Measurements from ENCODE around the gene UBE2I. TPM values are rescaled to one million over a fixed set of nuclear protein-coding genes. Genes with fewer than 3 reads are reported as not detected.

UBE2I gene
- total RNA-seq, 3 donors from 2014 or later, result 79.8 to 101 (median 96.9) TPM

DNA sequence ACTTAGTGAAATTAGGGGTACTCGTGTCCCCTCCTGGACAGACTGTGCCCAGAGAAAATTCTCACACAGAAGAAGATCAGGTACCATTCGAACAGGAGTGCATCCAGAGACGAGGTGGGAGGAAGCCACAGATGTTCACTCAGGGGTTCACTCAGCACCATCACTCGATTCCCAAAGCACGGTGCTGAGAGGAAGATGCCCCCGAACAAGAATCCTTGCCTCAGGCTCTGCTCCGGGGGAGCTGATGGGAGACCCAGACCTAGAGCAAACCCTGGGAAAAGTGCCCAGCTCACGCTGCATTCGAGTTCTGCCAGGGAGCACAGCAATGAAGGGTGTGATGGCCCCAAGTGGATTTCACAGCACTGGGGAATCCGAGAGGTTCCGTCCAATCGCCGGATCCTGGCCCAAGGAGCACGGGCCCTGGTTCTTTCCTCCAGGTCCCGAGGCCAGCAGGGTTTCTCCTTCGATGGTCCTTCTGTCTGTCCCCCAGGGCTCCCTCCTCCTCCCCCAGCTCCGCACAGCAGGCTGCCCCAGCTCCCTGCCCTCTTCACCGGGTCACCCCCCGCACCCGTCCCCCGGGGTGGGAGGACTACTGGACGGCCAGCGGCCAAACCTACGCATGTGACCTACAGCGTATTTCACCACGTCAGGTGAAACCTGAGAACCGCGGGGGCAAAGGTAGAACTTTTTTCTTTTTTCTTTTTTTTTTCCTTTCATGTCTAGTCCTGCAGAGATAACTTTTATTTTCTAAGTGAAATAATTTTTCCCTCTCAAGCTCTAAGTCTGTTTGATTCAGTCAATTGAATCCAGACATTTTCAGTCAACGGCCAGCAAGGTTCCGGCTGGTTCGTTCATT, 10.2 kb upstream of the UBE2I start:
- Histone ChIP-seq H3K4me3 (no peak overlapping the region), H3K36me3 (ENCODE audit: low read depth) (no peaks in the 10 kb centered on the region), H3K4me1 (ENCODE audit: low read depth) (peaks cover 24% of the 10 kb centered on the region), H3K9me3 (no peaks in the 10 kb centered on the region)
- intact Hi-C loops (cut with DNase I, micrococcal nuclease), result no loop called here
- TF ChIP-seq, protein P1, sequence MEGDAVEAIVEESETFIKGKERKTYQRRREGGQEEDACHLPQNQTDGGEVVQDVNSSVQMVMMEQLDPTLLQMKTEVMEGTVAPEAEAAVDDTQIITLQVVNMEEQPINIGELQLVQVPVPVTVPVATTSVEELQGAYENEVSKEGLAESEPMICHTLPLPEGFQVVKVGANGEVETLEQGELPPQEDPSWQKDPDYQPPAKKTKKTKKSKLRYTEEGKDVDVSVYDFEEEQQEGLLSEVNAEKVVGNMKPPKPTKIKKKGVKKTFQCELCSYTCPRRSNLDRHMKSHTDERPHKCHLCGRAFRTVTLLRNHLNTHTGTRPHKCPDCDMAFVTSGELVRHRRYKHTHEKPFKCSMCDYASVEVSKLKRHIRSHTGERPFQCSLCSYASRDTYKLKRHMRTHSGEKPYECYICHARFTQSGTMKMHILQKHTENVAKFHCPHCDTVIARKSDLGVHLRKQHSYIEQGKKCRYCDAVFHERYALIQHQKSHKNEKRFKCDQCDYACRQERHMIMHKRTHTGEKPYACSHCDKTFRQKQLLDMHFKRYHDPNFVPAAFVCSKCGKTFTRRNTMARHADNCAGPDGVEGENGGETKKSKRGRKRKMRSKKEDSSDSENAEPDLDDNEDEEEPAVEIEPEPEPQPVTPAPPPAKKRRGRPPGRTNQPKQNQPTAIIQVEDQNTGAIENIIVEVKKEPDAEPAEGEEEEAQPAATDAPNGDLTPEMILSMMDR (IDR thresholded peaks at IDR 0.05), result no peak
- DNase-seq (peak in 2 of 3 donors; percentile 47 to 65), ATAC-seq (peak; percentile 13)

DNA sequence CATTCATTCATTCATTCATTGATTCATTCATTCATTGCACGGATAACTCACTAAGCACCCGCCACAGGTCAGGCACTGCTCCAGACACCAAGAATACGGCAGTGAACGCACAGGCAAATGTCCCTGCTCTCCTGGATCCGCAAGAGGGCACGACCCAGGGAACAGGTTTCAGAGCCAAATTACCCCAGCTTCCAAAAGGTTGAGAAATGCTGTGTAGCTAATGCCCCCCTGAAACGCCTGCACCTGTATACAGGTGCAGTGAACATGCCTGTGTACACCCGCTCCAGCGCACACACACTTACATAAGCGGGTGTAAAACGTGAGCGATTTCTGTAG, 9.6 kb upstream of the UBE2I start:
- ATAC-seq (no peak), DNase-seq (peak in 1 of 3 donors; percentile 27)
- intact Hi-C loops (cut with DNase I, micrococcal nuclease), result no loop called here
- H3K4me3 ChIP-seq, result no peak overlapping the region
- TF ChIP-seq, protein P1 (IDR thresholded peaks at IDR 0.05), result no peak
- H3K36me3 ChIP-seq (ENCODE audit: low read depth), result no peaks in the 10 kb centered on the region
- no peaks in the 10 kb centered on the region for H3K9me3 ChIP-seq
- peaks cover 24% of the 10 kb centered on the region for H3K4me1 ChIP-seq (ENCODE audit: low read depth)

DNA sequence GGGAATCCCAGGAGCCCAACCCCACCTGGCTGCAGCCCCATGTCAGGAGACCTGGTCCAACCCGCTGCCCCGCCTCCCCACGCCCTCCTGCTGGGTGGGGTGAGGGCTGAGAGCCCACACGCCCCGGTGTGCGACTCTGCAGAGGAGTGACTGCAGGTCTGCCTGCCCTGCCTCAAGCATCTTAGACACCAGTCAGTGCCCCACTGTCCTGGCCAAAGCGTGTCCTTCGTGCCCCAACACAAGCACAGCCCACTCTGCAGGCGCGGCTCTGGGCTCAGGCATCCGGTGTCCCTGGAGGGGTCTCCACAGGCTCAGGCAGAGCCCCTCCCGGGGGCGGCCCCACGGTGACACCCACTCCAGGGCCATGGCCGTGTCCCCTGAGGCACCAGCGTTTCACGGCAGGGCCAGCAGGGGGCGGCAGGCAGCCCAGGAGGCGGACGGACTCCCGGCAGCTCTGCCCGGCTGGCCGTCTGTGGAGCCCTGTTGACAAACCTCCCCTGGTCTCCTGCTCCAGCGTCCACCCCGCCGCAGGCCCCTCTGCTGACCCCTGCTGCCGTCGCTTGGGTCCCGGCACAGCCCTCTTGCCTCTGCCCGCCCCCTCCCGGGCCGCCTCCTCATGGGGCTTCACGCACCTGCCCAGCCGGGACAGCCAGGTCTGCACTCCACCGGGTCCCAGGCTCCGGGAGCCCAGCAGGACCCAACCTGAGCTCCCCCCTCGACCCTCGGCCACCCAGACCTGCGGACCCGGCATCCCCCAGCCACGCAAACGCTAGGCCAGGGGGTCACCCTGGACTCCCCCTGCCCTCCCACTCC, 8.6 kb upstream of the UBE2I start:
- Histone ChIP-seq H3K4me1 (ENCODE audit: low read depth) (peaks cover 24% of the 10 kb centered on the region), H3K4me3 (no peak overlapping the region), H3K9me3 (no peaks in the 10 kb centered on the region), H3K36me3 (ENCODE audit: low read depth) (no peaks in the 10 kb centered on the region)
- DNase-seq, result peak; percentile 81 to 87 (median 82)
- intact Hi-C loops (cut with DNase I, micrococcal nuclease), result no loop called here
- peak; percentile 77 for ATAC-seq
- TF ChIP-seq, protein P1 (IDR thresholded peaks at IDR 0.05), result peak; percentile 95

DNA sequence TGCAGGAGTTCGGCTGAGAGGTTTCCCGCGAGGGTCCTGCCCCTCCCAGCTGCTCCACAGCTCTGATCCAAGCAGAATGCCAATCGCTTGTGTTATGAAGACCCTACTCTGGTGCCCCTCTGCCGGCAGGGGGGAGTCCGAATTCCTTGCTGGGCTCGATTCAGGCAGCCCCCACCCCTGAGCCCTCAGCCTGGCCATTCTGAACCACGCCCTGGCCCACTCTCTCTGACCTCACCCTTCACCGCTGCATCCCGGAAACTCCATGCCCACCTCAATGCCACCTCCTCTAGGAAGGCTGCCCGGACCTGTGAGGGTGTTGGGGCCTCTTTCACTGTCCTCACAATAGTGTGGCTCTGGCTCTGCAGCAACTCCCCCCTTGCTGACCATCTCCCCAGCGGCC, 7.9 kb upstream of the UBE2I start:
- ATAC-seq (no peak), DNase-seq (peak in 1 of 3 donors; percentile 52)
- H3K4me3 ChIP-seq, result no peak overlapping the region
- no peaks in the 10 kb centered on the region for H3K36me3 ChIP-seq (ENCODE audit: low read depth)
- TF ChIP-seq, protein P1 (IDR thresholded peaks at IDR 0.05), result no peak
- peaks cover 24% of the 10 kb centered on the region for H3K4me1 ChIP-seq (ENCODE audit: low read depth)
- intact Hi-C loops (cut with DNase I, micrococcal nuclease), result no loop called here
- H3K9me3 ChIP-seq, result no peaks in the 10 kb centered on the region

DNA sequence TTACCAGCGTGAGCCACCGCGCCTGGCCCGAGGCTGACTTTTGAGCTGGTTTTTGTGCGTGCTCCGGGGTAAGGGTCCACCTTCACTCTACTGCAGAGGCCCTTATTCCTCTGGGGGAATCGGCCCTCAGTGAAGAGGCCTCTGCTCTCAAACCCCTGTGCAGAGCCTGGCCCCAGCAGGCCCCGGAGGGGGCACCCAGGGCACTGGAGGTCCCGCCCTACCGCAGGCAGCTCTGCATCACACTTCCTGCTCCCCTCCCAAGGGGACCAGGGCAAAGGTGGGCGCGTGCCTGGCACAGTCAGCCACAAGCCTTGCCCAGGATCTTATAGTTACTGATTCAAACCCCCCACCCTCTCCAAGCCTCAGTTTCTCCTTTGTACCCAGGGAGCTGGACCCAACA, 3.6 kb upstream of the UBE2I start:
- H3K4me1 ChIP-seq (ENCODE audit: low read depth), result peaks cover 19% of the 10 kb centered on the region
- DNase-seq, result peak in 1 of 3 donors; percentile 63
- no peaks in the 10 kb centered on the region for H3K9me3 ChIP-seq
- H3K4me3 ChIP-seq, result no peak overlapping the region
- TF ChIP-seq, protein P1 (IDR thresholded peaks at IDR 0.05), result no peak
- no peak for ATAC-seq
- intact Hi-C loops (cut with DNase I, micrococcal nuclease), result no loop called here
- H3K36me3 ChIP-seq (ENCODE audit: low read depth), result no peaks in the 10 kb centered on the region
